HG03575 (cell line): ENCODE data around the gene PDILT.
"Not testable (repeated sequence)": the region's sequence is repeated elsewhere in the genome, so short reads cannot be mapped to it uniquely, and the experiment has no call there.

Source experiments
- ATAC-seq: cut with Tn5 transposase; IDR thresholded peaks from one replicate; pipeline ENCODE4 v1.9.1; 2021; ENCODE audit not compliant: unreplicated experiment, insufficient number of reproducible peaks, low FRiP score; ENCODE audit errors: extremely low read depth

PDILT gene

GRCh38 chr16:20312536-20313095 is 91.9 kb downstream of the PDILT start:
- not testable (repeated sequence) for ATAC-seq

- no peak for ATAC-seq
These were observed 93.0 kb downstream of the PDILT start for GRCh38 chr16:20311548-20311947.

- no peak for ATAC-seq
These were observed 93.8 kb downstream of the PDILT start for GRCh38 chr16:20310421-20311395.

- no peak for ATAC-seq
These were observed 94.8 kb downstream of the PDILT start for GRCh38 chr16:20309786-20310185.
